ENCODE measurements around the gene SLCO2A1. TPM values are rescaled to one million over a fixed set of nuclear protein-coding genes. Genes with fewer than 3 reads are reported as not detected.

Gene SLCO2A1
- total RNA-seq, 4 donors from 2014 or later, result 8.4 to 68.5 (median 22.7) TPM

- TF ChIP-seq EP300 (IDR thresholded peaks at IDR 0.05; ENCODE audit: low read depth), result no peak
- TF ChIP-seq CTCF (IDR thresholded peaks at IDR 0.05), result no peak
- no peak for TF ChIP-seq POLR2A (IDR thresholded peaks at IDR 0.05)
- no peak for TF ChIP-seq POLR2AphosphoS5 (IDR thresholded peaks at IDR 0.05)
- intact Hi-C loops (cut with DNase I; ENCODE audit: low total_unique reads), result no loop called here
- WGBS, 2 donors (ENCODE audit: low coverage in 1 of 2), result 73 to 84% methylated on average over 4 to 14 of the region's 14 CpGs
- in situ Hi-C loops (cut with MboI; ENCODE audit: low pct_ligation_motif_present in 1 of 4, low pct_unique_long_range_greater_than_20kb in 1 of 4, low sequenced_read_pairs in 3 of 4), result no loop called here
- H3K4me1 ChIP-seq, result no peaks in the 10 kb centered on the region
- H3K27me3 ChIP-seq, result no peaks in the 10 kb centered on the region
- H3K27ac ChIP-seq, result no peak overlapping the region
- H3K36me3 ChIP-seq, result no peaks in the 10 kb centered on the region
- no peaks in the 10 kb centered on the region for H3K9me3 ChIP-seq
- H3K4me3 ChIP-seq, result no peak overlapping the region
- DNase-seq, result no peak
Measured at GRCh38 chr3:133989936-133990702, 39.6 kb downstream of the SLCO2A1 start.

- Histone ChIP-seq H3K4me1 (no peaks in the 10 kb centered on the region), H3K27me3 (no peaks in the 10 kb centered on the region), H3K27ac (no peak overlapping the region), H3K36me3 (no peaks in the 10 kb centered on the region), H3K4me3 (no peak overlapping the region), H3K9me3 (no peaks in the 10 kb centered on the region)
- intact Hi-C loops (cut with DNase I; ENCODE audit: low total_unique reads), result no loop called here
- DNase-seq, result no peak
- no peak for TF ChIP-seq POLR2A (IDR thresholded peaks at IDR 0.05)
- WGBS, 2 donors (ENCODE audit: low coverage in 1 of 2), result 50 to 53% methylated on average over 9 of the region's 9 CpGs
- in situ Hi-C loops (cut with MboI; ENCODE audit: low pct_ligation_motif_present in 1 of 4, low pct_unique_long_range_greater_than_20kb in 1 of 4, low sequenced_read_pairs in 3 of 4), result no loop called here
Measured at GRCh38 chr3:133988631-133989161, 41.0 kb downstream of the SLCO2A1 start.

GRCh38 chr3:133987948-133988484, 41.7 kb downstream of the SLCO2A1 start:
- Histone ChIP-seq H3K36me3 (no peaks in the 10 kb centered on the region), H3K27me3 (no peaks in the 10 kb centered on the region), H3K27ac (no peak overlapping the region), H3K4me1 (no peaks in the 10 kb centered on the region), H3K4me3 (no peak overlapping the region), H3K9me3 (no peaks in the 10 kb centered on the region)
- no peak for TF ChIP-seq EP300 (IDR thresholded peaks at IDR 0.05; ENCODE audit: low read depth)
- intact Hi-C loops (cut with DNase I; ENCODE audit: low total_unique reads) (no loop called here), in situ Hi-C loops (cut with MboI; ENCODE audit: low pct_ligation_motif_present in 1 of 4, low pct_unique_long_range_greater_than_20kb in 1 of 4, low sequenced_read_pairs in 3 of 4) (no loop called here)
- 83% methylated on average over 2 of the region's 2 CpGs; no CpG with 5 or more reads in 1 of the 2 donors for WGBS, 2 donors (ENCODE audit: low coverage in 1 of 2)
- no peak for DNase-seq

- Histone ChIP-seq H3K36me3 (no peaks in the 10 kb centered on the region), H3K27me3 (no peaks in the 10 kb centered on the region), H3K9me3 (no peaks in the 10 kb centered on the region), H3K27ac (no peak overlapping the region), H3K4me1 (no peaks in the 10 kb centered on the region), H3K4me3 (no peak overlapping the region)
- TF ChIP-seq POLR2AphosphoS5 (IDR thresholded peaks at IDR 0.05), result no peak
- no peak for TF ChIP-seq POLR2A (IDR thresholded peaks at IDR 0.05)
- TF ChIP-seq EP300 (IDR thresholded peaks at IDR 0.05; ENCODE audit: low read depth), result no peak
- no peak for TF ChIP-seq CTCF (IDR thresholded peaks at IDR 0.05)
- in situ Hi-C loops (cut with MboI; ENCODE audit: low pct_ligation_motif_present in 1 of 4, low pct_unique_long_range_greater_than_20kb in 1 of 4, low sequenced_read_pairs in 3 of 4), result no loop called here
- no peak for DNase-seq
- WGBS, 2 donors (ENCODE audit: low coverage in 1 of 2), result 34 to 56% methylated on average over 7 to 8 of the region's 8 CpGs
- intact Hi-C loops (cut with DNase I; ENCODE audit: low total_unique reads), result no loop called here
Measured at GRCh38 chr3:133987136-133987535, 42.6 kb downstream of the SLCO2A1 start.

- 30 to 32% methylated on average over 2 to 6 of the region's 6 CpGs for WGBS, 2 donors (ENCODE audit: low coverage in 1 of 2)
Measured at GRCh38 chr3:133986311-133986710, 43.4 kb downstream of the SLCO2A1 start.

More at GRCh38 chr3:133986311-133986710, 43.4 kb downstream of the SLCO2A1 start:
- Histone ChIP-seq H3K27me3 (no peaks in the 10 kb centered on the region), H3K9me3 (no peaks in the 10 kb centered on the region), H3K27ac (no peak overlapping the region), H3K4me3 (no peak overlapping the region), H3K36me3 (no peaks in the 10 kb centered on the region), H3K4me1 (no peaks in the 10 kb centered on the region)
- intact Hi-C loops (cut with DNase I; ENCODE audit: low total_unique reads), result no loop called here
- in situ Hi-C loops (cut with MboI; ENCODE audit: low pct_ligation_motif_present in 1 of 4, low pct_unique_long_range_greater_than_20kb in 1 of 4, low sequenced_read_pairs in 3 of 4), result no loop called here
- DNase-seq, result no peak
- no peak for TF ChIP-seq POLR2AphosphoS5 (IDR thresholded peaks at IDR 0.05)
- TF ChIP-seq POLR2A (IDR thresholded peaks at IDR 0.05), result no peak
- TF ChIP-seq EP300 (IDR thresholded peaks at IDR 0.05; ENCODE audit: low read depth), result no peak
- no peak for TF ChIP-seq CTCF (IDR thresholded peaks at IDR 0.05)
